Neural cell (in vitro differentiated cells): Measurements from ENCODE around the gene FADS1.

Source experiments
- CTCF ChIP-seq: fragments of 450-650 bp; IDR thresholded peaks from 2 replicates; pipeline ENCODE4 v1.5.1; 2014; ENCODE audit warnings: antibody characterized with exemption, mild to moderate bottlenecking, moderate library complexity; ENCODE audit not compliant: poor library complexity, severe bottlenecking
- EP300 ChIP-seq: fragments of 450-650 bp; conservative IDR thresholded peaks from 2 replicates; pipeline ENCODE4 v1.6.1; 2014; ENCODE audit warnings: antibody characterized with exemption, mild to moderate bottlenecking, moderate library complexity; ENCODE audit not compliant: poor library complexity, severe bottlenecking
- EZH2 ChIP-seq: fragments of 200-600, 300-800 bp; shearing (Covaris generic), sonication (generic); IDR thresholded peaks from 2 replicates; pipeline ENCODE4 v1.6.1; 2014; ENCODE audit warnings: antibody characterized with exemption, low read length, borderline replicate concordance, mild to moderate bottlenecking; ENCODE audit not compliant: insufficient read depth, poor library complexity, severe bottlenecking
- REST ChIP-seq: IDR thresholded peaks from 2 replicates; pipeline ENCODE4 v1.6.1; 2012; ENCODE audit warnings: borderline replicate concordance
- TAF1 ChIP-seq: IDR thresholded peaks from 2 replicates; pipeline ENCODE4 v1.6.1; 2012; ENCODE audit warnings: low read depth

- TF ChIP-seq CTCF (no peak), REST (no peak), EP300 (no peak), EZH2 (no peak), TAF1 (no peak)
These were observed 32.3 kb downstream of the FADS1 start for GRCh38 chr11:61784506-61784805.
